Activated T-helper 1 cell treated with anti-CD3 and anti-CD28 coated beads, Interleukin-12 subunit alpha, Interleukin-12 subunit beta, Interleukin-2, Interleukin-4 antibody, amounts not matched to agents 30 ng/mL and 10 ng/mL and 1 ng/mL, durations not matched to agents 14 hours and 24 hours and 36 hours (primary cell): Measurements from ENCODE around the gene SELENOO. TPM values are rescaled to one million over a fixed set of nuclear protein-coding genes. Genes with fewer than 3 reads are reported as not detected.

Source experiments
- DNase-seq: peaks from one replicate; pipeline ENCODE4 v3.0.0; 2021; ENCODE audit warnings: low spot score
- H3K27ac Mint-ChIP-seq: one replicate; pipeline ENCODE4 v1.8.0; 2021; ENCODE audit warnings: mild to moderate bottlenecking, mixed read lengths
- H3K27me3 Mint-ChIP-seq: one replicate; pipeline ENCODE4 v1.8.0; 2022; ENCODE audit warnings: mild to moderate bottlenecking, moderate library complexity, mixed read lengths; ENCODE audit not compliant: insufficient read depth
- H3K36me3 Mint-ChIP-seq: one replicate; pipeline ENCODE4 v1.8.0; 2021; ENCODE audit warnings: low read depth, mixed read lengths
- H3K4me1 Mint-ChIP-seq: one replicate; pipeline ENCODE4 v1.8.0; 2021; ENCODE audit warnings: low read depth, mixed read lengths
- H3K4me3 Mint-ChIP-seq: one replicate; pipeline ENCODE4 v1.8.0; 2021; ENCODE audit warnings: mild to moderate bottlenecking, moderate library complexity, mixed read lengths
- H3K9me3 Mint-ChIP-seq: one replicate; pipeline ENCODE4 v1.8.0; 2021; ENCODE audit warnings: mixed read lengths
- intact Hi-C: fragments of 100-400 bp; cut with micrococcal nuclease; formaldehyde crosslinking; loops from one replicate; pipeline ENCODE4 v1.15.1; 2024
- total RNA-seq: library from RNA; stranded (reverse); gene quantifications from 2 replicates; pipeline ENCODE4 v1.2.3, GENCODE V29; 2022

The SELENOO gene
- total RNA-seq, 1 donor from 2014 or later: 25.9 TPM

GRCh38 chr22:50221410-50222300 lies 20.8 kb downstream of the SELENOO start:
- H3K4me3 Mint-ChIP-seq: no peak overlapping the region
- intact Hi-C loops: no loop called here
- H3K27me3 Mint-ChIP-seq: no peaks in the 10 kb centered on the region
- H3K36me3 Mint-ChIP-seq: peaks cover 28% of the 10 kb centered on the region
- no peaks in the 10 kb centered on the region for H3K4me1 Mint-ChIP-seq
- no peak for DNase-seq
- no peaks in the 10 kb centered on the region for H3K9me3 Mint-ChIP-seq
- no peak overlapping the region for H3K27ac Mint-ChIP-seq

- no peaks in the 10 kb centered on the region for H3K9me3 Mint-ChIP-seq
- no peak overlapping the region for H3K4me3 Mint-ChIP-seq
- peaks cover 24% of the 10 kb centered on the region for H3K36me3 Mint-ChIP-seq
- no peaks in the 10 kb centered on the region for H3K27me3 Mint-ChIP-seq
- no peak overlapping the region for H3K27ac Mint-ChIP-seq
- intact Hi-C loops: no loop called here
- DNase-seq: no peak
- no peaks in the 10 kb centered on the region for H3K4me1 Mint-ChIP-seq
Observed at GRCh38 chr22:50222508-50222907, 21.7 kb downstream of the SELENOO start.

- Mint-ChIP-seq H3K27ac (no peak overlapping the region), H3K9me3 (no peaks in the 10 kb centered on the region), H3K4me1 (no peaks in the 10 kb centered on the region), H3K36me3 (peaks cover 28% of the 10 kb centered on the region), H3K4me3 (no peak overlapping the region), H3K27me3 (no peaks in the 10 kb centered on the region)
- DNase-seq: no peak
- intact Hi-C loops: no loop called here
Observed at GRCh38 chr22:50224071-50224470, 23.3 kb downstream of the SELENOO start.

GRCh38 chr22:50225200-50225969 lies 24.6 kb downstream of the SELENOO start:
- Mint-ChIP-seq H3K9me3 (no peaks in the 10 kb centered on the region), H3K4me1 (no peaks in the 10 kb centered on the region), H3K4me3 (no peak overlapping the region), H3K27ac (no peak overlapping the region), H3K27me3 (no peaks in the 10 kb centered on the region), H3K36me3 (peaks cover 31% of the 10 kb centered on the region)
- no peak for DNase-seq
- intact Hi-C loops: no loop called here

GRCh38 chr22:50226063-50226874 lies 25.5 kb downstream of the SELENOO start:
- H3K27me3 Mint-ChIP-seq: no peaks in the 10 kb centered on the region
- H3K9me3 Mint-ChIP-seq: no peaks in the 10 kb centered on the region
- H3K4me3 Mint-ChIP-seq: no peak overlapping the region
- intact Hi-C loops: no loop called here
- no peak overlapping the region for H3K27ac Mint-ChIP-seq
- no peaks in the 10 kb centered on the region for H3K4me1 Mint-ChIP-seq
- H3K36me3 Mint-ChIP-seq: peaks cover 28% of the 10 kb centered on the region
- DNase-seq: no peak

GRCh38 chr22:50226875-50227165 lies 26.0 kb downstream of the SELENOO start:
- H3K9me3 Mint-ChIP-seq: no peaks in the 10 kb centered on the region
- peaks cover 28% of the 10 kb centered on the region for H3K36me3 Mint-ChIP-seq
- H3K4me3 Mint-ChIP-seq: no peak overlapping the region
- intact Hi-C loops: no loop called here
- no peak for DNase-seq
- no peaks in the 10 kb centered on the region for H3K4me1 Mint-ChIP-seq
- H3K27me3 Mint-ChIP-seq: no peaks in the 10 kb centered on the region
- H3K27ac Mint-ChIP-seq: no peak overlapping the region

GRCh38 chr22:50227579-50228215 lies 26.9 kb downstream of the SELENOO start:
- Mint-ChIP-seq H3K27me3 (no peaks in the 10 kb centered on the region), H3K27ac (no peak overlapping the region), H3K9me3 (no peaks in the 10 kb centered on the region), H3K36me3 (peaks cover 26% of the 10 kb centered on the region), H3K4me3 (no peak overlapping the region), H3K4me1 (no peaks in the 10 kb centered on the region)
- intact Hi-C loops: no loop called here
- no peak for DNase-seq

GRCh38 chr22:50228366-50228765 lies 27.6 kb downstream of the SELENOO start:
- no peak for DNase-seq
- Mint-ChIP-seq H3K27ac (no peak overlapping the region), H3K27me3 (no peaks in the 10 kb centered on the region), H3K4me3 (no peak overlapping the region), H3K9me3 (no peaks in the 10 kb centered on the region), H3K4me1 (no peaks in the 10 kb centered on the region), H3K36me3 (peaks cover 21% of the 10 kb centered on the region)
- intact Hi-C loops: no loop called here

- no peak for DNase-seq
- intact Hi-C loops: no loop called here
- Mint-ChIP-seq H3K36me3 (peaks cover 20% of the 10 kb centered on the region), H3K4me3 (no peak overlapping the region), H3K4me1 (no peaks in the 10 kb centered on the region), H3K9me3 (no peaks in the 10 kb centered on the region), H3K27ac (no peak overlapping the region), H3K27me3 (no peaks in the 10 kb centered on the region)
Observed at GRCh38 chr22:50229370-50229769, 28.6 kb downstream of the SELENOO start.

GRCh38 chr22:50232481-50233151 lies 31.8 kb downstream of the SELENOO start:
- Mint-ChIP-seq H3K4me3 (no peak overlapping the region), H3K4me1 (no peaks in the 10 kb centered on the region), H3K9me3 (peaks cover 7% of the 10 kb centered on the region), H3K27ac (no peak overlapping the region), H3K27me3 (no peaks in the 10 kb centered on the region), H3K36me3 (peaks cover 32% of the 10 kb centered on the region)
- intact Hi-C loops: no loop called here
- DNase-seq: no peak

- Mint-ChIP-seq H3K36me3 (peaks cover 37% of the 10 kb centered on the region), H3K9me3 (peaks cover 7% of the 10 kb centered on the region), H3K4me1 (no peaks in the 10 kb centered on the region), H3K27ac (no peak overlapping the region), H3K4me3 (no peak overlapping the region), H3K27me3 (no peaks in the 10 kb centered on the region)
- intact Hi-C loops: no loop called here
- no peak for DNase-seq
Observed at GRCh38 chr22:50233223-50233622, 32.4 kb downstream of the SELENOO start.

- no peaks in the 10 kb centered on the region for H3K27me3 Mint-ChIP-seq
- no peak for DNase-seq
- peaks cover 7% of the 10 kb centered on the region for H3K9me3 Mint-ChIP-seq
- peaks cover 12% of the 10 kb centered on the region for H3K4me1 Mint-ChIP-seq
- H3K27ac Mint-ChIP-seq: no peak overlapping the region
- intact Hi-C loops: loop anchor here (1.0 kb wide), 1 partner anchor 88 kb away; no protein-coding TSS in a partner anchor
- peaks cover 33% of the 10 kb centered on the region for H3K36me3 Mint-ChIP-seq
- no peak overlapping the region for H3K4me3 Mint-ChIP-seq
Observed at GRCh38 chr22:50236731-50237409, 36.1 kb downstream of the SELENOO start.
